ENCODE data around the gene L3MBTL4.
"Not testable (repeated sequence)": the region's sequence is repeated elsewhere in the genome, so short reads cannot be mapped to it uniquely, and the experiment has no call there.

L3MBTL4 gene

GRCh38 chr18:6294148-6294784 lies 120.4 kb downstream of the L3MBTL4 start:
- DNase-seq = peak; percentile 52

DNA sequence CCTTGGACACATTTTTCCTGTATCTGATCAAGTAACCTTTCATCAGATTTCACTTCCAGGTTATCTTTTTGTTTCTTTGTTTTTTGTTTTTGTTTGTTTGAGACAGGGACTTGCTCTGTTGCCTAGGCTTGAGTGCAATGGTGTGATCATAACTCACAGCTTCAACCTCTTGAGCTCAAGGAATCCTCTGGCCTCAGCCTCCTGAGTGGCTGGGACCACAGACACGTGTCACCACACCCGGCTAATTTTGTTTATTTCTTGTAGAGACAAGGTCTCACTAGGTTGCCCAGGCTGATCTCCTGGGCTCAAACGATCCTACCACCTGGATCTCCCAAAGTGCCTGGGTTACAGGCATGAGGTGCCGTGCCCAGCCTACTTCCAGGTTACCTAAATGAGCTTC lies 124.9 kb downstream of the L3MBTL4 start:
- no peak for DNase-seq

DNA sequence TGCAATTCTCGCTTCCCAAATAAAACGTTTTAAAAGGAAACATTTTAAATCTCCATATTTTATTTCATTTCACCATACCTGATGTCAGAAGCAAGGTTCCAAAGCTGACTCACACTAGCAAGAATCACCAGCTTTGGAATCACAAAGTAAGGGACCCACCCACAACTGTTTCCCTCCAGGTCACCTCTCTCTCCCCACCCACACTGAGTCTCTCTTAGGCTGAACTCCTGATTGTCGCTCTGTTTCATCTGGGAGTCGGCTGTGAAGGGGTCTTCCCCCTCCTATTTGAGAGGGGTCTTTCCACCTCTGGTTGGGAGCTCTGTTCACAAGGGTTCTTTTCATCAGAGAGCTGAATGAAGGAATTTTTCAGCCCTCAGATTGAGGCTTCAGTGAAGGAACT lies 128.1 kb downstream of the L3MBTL4 start:
- no peak for DNase-seq

DNA sequence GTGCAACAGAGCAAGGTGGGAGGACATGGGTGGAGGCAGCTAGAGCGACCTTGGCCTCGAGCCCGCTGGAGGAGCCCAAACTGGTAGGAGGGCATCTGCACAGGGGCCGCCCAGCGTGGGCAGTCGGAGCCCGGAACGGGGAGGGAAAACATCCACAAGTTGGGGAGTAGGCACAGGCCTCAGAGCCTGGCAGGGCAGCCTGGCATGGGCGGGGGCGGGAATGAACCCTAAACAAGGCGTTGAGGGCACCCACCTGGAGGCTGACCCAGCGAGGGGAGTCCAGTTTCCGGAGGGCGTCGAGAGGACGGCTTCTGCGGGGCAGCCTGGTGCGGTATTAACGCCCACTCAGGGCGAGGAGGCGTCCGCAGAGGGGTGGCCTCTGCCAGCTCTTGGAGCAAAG lies 129.9 kb downstream of the L3MBTL4 start:
- DNase-seq = no peak

DNA sequence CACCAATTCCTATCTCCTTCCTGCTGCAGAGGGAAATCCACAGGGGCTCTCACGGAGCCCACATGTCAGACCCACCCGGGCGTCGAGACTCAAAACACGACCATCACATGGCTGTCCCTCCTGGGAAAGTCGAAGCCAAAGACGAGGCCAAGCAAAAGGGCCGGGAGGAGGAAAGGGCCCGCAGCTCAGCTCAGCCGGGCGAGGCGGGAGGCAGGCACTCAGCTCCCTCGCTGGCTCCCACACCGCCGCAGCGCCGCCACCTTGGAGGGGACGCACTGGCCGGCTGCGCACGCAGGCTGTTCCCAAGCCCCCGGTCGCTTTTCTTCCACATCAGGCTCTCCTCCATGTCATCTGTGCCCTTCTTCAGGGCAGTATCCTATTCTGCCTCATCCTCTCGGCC lies 130.4 kb downstream of the L3MBTL4 start:
- DNase-seq = no peak

- DNase-seq = no peak
These were observed 132.8 kb downstream of the L3MBTL4 start for GRCh38 chr18:6281874-6282273.

- DNase-seq = peak; percentile 44
These were observed 134.4 kb downstream of the L3MBTL4 start for GRCh38 chr18:6280211-6280743.

DNA sequence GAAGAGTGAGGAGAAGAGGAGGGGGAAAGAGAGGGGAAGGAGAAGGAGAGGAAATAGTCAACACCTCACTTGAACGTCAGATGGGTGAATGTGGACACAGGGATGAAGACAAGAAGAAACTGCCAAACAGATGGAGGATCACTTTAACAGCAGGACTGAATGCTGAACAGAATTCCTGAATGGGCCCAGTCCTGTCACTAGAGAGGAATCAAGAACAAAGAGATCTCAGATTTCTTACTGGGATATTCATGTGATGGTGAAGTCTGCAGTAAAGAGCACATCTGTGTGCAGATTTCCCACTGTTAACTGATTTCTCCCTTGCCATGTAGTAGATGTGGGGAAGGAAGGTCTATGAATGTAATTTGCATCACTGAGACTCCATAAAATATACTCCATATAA lies 135.4 kb downstream of the L3MBTL4 start:
- peak; percentile 72 for DNase-seq

GRCh38 chr18:6273423-6273822 lies 141.3 kb downstream of the L3MBTL4 start:
- no peak for DNase-seq

DNA sequence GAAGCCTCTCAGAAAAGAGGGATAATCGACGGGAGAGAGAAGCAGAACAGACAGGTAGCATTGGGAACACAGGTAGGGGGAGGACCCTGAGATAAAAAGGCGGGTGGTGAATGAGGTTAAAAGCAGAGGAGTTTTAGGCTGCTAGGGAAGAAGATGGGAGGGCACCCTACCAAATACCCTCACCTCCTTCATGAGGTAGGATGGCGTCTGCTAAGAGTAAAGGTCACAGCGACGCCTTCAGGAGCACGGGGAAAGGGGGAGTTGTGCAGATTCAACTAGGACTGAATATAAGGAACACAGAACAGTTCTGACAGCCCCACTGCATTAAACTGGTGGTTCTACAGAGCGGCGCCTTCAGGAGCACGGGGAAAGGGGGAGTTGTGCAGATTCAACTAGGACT lies 142.6 kb downstream of the L3MBTL4 start:
- DNase-seq = not testable (repeated sequence)

DNA sequence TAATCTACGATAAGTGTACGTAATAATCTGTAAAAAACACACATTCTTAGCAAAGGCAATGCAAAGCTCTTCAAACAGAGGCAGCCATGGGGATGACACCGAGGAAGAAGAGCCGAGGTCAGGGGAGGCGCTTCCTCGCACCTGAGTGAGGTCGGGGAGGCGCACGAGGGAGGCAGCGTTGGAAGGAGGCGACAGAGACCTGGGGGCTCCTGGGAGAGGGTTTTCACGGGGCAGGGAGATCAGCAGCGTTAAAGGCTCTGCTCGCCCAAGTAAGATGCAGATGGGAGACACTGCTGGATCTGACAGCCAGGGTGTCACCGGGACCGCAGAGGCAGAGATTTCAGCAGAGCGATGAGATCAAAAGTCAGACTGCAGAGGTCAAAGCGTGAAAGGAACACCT lies 143.1 kb downstream of the L3MBTL4 start:
- no peak for DNase-seq

DNA sequence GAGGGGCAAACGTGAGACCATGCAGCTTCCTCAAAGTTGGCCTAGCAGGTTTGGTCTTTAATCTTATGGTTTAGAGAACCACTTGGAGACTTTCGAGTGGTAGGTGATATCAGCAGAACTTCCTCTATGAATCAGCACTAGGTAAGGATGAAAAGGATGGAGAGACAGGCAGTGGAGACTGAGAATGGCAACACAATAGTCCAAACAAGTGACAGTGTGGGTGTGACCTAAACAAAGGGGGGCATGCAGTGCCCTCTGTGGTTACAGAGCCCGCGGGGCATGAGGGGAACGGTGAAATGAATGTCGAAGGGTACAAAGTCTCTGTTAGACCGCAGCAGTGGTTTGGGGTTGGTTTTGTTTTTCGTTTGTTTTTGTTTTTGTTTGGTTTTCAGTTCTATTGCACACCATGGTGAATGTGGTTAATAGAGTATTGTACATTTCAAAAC lies 143.9 kb downstream of the L3MBTL4 start:
- no peak for DNase-seq

- DNase-seq = no peak
These were observed 144.9 kb downstream of the L3MBTL4 start for GRCh38 chr18:6269660-6270332.

DNA sequence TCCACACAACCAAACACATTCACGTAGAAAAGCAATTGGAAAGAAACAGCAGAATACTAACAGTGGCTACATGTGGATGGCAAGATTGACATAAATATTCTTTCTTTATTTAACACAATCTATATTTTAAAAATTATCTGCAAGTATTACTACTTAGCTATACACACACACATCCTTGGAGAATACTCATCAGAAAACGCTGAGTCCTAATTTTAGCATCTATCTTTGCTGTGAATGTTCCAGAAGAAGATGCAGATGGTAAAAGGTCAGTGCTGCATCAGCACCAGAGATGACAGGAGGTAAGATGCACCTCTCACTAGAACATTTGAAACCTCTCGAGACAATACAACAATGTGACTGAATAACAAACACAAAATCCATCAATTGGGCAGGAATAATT lies 148.5 kb downstream of the L3MBTL4 start:
- no peak for DNase-seq

DNA sequence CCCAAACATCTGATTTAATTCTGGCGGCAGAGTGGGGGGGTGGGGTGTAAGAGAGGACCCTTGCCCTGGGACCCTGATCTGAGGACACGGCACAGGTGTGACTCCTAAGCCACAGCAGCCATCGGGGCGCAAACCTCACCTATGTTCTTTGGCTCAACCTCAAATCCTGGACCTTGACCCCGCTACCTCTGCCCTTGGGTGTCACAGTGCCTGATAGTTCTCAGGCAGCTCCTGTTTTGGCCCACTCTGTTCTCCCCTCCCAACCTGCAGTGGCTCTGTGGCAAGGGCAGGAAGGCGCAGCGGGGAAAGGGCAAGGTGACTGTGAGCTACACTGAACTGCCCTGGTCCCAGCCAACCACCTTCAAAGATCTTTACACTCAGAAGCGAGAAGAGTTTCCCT lies 152.8 kb downstream of the L3MBTL4 start:
- no peak for DNase-seq

DNA sequence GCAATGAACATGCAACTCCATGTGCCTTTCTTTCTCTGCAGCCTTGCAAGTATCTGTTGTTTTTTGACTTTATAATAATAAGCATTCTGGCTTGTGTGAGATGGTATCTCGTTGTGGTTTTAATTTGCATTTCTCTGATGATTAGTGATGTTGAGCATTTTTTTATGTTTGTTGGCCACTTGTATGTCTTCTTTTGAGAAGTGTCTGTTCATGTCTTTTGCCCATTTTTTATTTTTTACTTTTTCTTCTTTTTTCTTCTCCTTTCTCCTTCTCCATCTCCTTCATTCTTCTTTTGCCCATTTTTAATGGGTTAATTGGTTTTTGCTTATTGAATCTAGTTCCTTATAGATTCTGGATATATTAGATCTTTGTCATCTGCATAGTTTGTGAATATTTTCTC lies 155.4 kb downstream of the L3MBTL4 start:
- DNase-seq = not testable (repeated sequence)

DNA sequence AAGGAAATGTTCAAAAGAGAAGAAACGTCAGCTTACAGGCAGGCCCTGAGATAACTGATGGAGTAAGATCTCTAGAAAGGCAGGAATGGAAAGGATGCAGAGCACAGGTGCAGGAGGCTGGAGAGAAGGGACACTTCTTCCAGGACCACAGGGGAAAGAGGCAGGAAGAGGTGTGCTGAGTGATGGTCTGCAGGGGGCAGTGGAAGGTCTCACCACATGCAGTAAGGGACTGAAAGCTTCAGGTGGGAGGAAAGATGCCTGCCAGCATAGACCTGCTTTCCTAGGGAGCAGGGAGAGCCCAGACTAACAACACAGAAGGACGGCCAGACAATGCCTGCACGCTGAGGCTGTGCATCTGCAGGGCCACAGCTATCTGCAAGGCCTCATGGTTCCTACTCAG lies 156.8 kb downstream of the L3MBTL4 start:
- DNase-seq = no peak

DNA sequence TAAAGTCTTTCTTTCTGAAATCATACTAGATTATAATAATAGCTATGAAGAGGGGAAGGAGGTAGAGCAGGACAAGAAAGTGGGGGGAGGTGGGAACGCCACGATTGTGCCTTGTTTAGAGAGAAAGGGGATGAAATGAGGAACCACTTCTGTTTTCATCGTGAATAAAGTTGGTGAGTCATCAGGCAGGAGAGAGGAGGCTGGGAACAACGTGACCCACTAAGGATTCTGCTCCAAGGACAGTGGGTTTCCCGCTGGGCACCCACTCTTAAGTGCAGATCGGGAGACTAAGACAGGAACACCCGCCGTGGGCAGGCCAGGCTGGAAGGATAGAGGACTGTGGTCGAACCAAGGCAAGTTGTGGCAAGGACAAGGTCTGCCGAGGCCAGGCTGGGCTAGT lies 158.2 kb downstream of the L3MBTL4 start:
- no peak for DNase-seq

DNA sequence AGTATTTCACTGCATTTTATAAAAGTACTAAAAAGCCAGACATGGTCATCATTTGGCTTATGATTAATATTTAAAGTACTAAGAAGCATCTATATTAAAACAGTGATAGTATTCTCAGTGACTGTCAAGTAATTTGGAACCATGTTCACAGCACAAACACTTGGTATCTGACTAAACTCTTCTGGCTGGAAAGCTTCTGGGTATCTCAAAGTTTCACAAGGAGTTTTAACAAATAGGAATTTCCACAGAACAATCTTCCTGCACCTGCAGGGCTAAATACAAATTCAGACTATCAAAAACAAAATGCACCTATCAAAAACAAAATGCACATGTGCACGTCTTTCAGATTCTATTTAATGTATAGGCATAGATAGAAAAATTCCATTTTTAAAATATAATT lies 158.8 kb downstream of the L3MBTL4 start:
- no peak for DNase-seq

GRCh38 chr18:6255116-6255705 lies 159.5 kb downstream of the L3MBTL4 start:
- DNase-seq = peak; percentile 35

- DNase-seq = no peak
These were observed 160.3 kb downstream of the L3MBTL4 start for GRCh38 chr18:6254456-6254855.

DNA sequence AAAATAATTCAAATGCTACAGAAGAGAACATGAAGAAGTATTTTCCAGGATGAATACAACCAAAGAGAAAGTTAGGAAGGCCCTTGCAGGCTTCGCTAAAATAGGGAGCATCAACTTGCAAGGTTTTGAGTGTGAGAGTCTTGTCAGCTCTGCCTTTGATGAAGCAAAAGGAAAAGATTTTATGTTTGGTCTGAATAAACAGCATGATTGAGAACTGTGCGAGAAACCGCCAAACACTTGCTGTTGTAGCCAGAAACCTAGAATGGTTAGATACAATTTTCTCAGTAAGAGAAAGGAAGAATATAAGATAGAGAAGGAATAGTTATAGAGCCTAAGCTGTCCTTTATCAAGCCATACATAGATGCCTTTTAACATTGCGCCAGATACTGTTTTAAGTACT lies 163.6 kb downstream of the L3MBTL4 start:
- DNase-seq = no peak

GRCh38 chr18:6249788-6250187 lies 164.9 kb downstream of the L3MBTL4 start:
- DNase-seq = no peak

- no peak for DNase-seq
These were observed 165.5 kb downstream of the L3MBTL4 start for GRCh38 chr18:6249170-6249569.
